GM12865 (cell line): ENCODE results near the gene CDC42EP5.
A peak's percentile ranks its signal among the peaks of the same experiment; 100 is the strongest.
"Not testable (repeated sequence)": the region's sequence is repeated elsewhere in the genome, so short reads cannot be mapped to it uniquely, and the experiment has no call there.

Experiments used
- DNase-seq: peaks from one replicate; pipeline ENCODE4 v3.0.0; 2010; ENCODE audit warnings: low read depth
- H3K4me3 ChIP-seq: 2 replicates; pipeline ENCODE4 v1.5.1; 2011; ENCODE audit warnings: mild to moderate bottlenecking, low read depth, low read length, control low read depth
- TF ChIP-seq, protein P1 (sequence below): IDR thresholded peaks from 2 replicates; pipeline ENCODE4 v1.5.1; 2011; ENCODE audit warnings: low read length, control low read depth, low read depth, inconsistent platforms; ENCODE audit not compliant: insufficient read depth; ENCODE audit errors: missing control alignments

The CDC42EP5 gene, protein sequence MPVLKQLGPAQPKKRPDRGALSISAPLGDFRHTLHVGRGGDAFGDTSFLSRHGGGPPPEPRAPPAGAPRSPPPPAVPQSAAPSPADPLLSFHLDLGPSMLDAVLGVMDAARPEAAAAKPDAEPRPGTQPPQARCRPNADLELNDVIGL

DNA sequence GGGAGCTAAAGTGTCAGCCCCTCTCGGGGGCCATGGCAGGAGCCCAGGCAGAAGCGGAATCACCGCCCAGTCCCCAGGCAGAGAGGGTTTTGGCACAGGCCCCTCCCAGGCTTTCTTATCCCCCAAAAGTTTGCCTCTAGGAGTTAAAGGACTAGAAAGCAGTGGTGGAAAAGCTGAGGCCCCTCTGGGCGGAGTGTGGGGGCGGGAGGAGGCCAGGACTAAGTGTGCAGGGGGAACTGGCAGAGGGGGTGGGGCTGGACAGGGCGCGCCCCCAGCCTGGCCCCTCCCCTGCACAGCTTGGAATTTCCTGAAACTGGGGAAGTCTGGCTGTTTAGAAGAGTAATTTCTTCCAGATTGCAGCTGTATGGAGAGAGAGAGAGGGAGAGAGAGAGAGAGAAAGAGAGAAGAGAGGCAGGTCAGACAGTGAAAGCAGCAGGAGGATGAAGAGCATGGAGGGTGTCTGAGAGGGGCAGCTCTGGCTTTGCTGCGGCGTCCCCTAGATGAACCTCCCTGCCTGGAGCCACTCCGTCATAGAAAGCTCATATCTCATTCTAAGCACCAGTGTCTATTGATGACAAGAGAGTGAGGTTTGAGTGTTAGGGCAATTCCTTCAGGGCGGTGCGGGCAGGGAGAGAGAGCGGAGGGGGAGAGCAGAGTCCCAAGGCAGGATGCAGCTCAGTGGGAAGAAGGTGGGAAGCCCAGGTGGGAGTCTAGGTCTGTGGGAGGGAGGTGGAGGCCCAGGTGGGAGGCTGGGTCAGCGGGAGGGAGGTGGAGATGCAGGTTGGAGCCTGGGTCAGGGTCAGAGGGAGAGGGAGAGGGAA, at the start of gene CDC42EP5:
TSS of gene CDC42EP5 (minus strand) at position 226 of the 821 bp plus-strand sequence. CDS start 7,749 bp downstream, outside the sequence.
- no peak within 1 kb of the TSS for H3K4me3 ChIP-seq
- no peak for DNase-seq
- TF ChIP-seq, protein P1, sequence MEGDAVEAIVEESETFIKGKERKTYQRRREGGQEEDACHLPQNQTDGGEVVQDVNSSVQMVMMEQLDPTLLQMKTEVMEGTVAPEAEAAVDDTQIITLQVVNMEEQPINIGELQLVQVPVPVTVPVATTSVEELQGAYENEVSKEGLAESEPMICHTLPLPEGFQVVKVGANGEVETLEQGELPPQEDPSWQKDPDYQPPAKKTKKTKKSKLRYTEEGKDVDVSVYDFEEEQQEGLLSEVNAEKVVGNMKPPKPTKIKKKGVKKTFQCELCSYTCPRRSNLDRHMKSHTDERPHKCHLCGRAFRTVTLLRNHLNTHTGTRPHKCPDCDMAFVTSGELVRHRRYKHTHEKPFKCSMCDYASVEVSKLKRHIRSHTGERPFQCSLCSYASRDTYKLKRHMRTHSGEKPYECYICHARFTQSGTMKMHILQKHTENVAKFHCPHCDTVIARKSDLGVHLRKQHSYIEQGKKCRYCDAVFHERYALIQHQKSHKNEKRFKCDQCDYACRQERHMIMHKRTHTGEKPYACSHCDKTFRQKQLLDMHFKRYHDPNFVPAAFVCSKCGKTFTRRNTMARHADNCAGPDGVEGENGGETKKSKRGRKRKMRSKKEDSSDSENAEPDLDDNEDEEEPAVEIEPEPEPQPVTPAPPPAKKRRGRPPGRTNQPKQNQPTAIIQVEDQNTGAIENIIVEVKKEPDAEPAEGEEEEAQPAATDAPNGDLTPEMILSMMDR: no peak

DNA sequence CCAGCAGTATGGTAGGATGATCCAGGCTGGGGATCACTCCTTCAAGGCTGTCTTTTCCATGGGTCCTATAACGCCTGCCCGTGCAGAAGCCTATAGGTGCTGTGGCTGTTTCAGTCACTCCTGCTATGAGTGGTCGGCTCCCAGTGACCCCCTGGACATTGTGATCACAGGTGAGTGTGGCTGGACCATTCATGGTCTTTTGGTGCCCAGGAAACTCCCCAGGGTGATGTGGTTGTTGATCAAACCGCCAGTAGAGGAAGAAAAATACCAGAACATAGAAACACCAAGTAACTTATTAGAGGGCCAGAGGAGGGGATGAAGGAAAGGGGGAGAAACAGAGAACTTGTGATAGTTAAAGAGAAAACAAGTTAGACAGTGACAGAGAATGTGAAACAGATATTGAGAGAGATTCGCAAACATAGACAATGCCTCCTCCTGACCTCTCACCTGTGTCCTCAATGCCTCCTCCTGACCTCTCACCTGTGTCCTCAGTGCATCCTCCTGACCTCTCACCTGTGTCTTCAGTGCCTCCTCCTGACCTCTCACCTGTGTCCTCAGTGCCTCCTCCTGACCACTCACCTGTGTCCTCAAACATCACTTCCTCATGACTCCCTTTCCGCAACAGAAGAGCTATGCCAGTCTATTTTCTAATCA, 48.9 kb upstream of the CDC42EP5 start:
- TF ChIP-seq, protein P1: no peak
- DNase-seq: peak; percentile 52
- peak overlapping the region; percentile 24 for H3K4me3 ChIP-seq

DNA sequence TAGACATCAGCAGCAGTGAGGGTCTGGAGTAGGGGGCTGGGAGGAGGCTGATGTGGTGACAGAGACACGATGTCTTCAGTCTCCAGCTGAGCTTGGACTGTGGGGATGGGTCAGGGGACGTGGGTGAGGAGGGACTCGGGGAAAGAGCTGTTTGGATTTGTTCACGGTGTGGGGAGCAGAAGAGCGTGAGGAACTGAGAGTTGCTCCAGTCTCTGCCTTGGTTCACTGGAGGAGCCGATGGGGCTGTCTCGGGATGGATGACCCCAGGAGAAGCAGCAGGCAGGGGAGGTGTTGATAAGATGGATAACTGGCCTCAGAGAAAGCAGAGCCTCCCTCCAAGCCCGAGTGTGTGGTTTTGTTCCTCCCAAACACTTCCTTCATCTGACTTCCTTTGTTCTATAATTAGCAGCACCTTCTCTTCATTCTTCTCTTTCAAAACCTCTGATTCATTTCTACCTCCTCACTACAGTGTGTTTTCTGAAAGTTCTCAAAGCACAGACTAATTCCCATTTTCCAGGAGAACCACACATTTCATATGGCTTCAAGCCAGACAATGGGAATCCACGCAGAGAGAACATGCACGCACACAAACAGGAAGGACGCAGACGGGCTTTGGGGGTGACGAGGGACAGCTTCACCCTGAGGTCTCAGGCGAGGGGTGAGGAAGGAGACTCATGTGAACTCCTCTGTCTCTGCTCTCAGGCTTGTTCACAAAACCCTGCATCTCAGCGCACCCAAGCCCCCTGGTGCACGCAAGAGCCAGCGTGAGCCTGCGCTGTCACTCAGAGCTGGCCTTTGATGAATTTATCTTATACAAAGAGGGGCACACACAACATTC, 48.1 kb upstream of the CDC42EP5 start:
- DNase-seq: peak; percentile 59
- TF ChIP-seq, protein P1: no peak
- H3K4me3 ChIP-seq: peak overlapping the region; percentile 24

DNA sequence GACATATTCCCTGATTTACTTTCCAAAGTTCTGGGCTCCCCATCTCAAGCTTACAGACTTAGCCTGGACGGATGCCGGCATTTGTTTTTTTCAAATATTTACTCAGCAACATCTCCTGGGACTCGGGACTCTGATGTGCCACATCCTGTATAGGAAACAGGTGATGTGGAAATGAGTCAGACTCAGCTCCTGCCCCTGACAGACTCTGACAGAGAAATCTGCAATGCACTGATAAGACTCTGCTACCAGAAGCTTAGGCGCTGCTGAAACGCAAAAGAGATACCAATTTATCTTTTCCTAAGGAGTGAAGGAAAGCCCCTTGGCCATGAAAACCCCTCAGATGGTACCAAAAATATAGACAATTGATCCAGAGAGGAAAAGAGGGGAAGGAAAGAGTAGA, 45.7 kb upstream of the CDC42EP5 start:
- DNase-seq: peak; percentile 90
- TF ChIP-seq, protein P1: no peak
- H3K4me3 ChIP-seq: no peak overlapping the region

DNA sequence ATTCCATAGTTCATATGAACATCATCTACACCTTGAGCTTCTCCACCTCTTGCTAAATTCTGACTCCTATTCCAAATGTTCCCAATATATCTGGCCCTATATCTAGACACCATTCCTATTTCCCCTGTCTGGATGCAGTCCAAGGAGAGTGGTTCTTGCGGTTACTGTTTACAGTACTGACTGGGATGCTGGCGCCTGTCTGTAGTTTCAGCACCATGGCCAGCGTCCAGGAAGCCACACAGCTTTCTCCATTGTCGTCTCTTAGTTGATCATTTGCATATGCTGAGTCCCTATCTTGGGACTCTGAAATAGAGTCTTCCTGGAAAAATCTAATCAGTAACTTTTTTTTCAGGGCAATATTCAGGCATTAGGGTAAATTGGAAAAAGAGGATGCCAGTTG, 44.4 kb upstream of the CDC42EP5 start:
- DNase-seq: peak; percentile 80
- H3K4me3 ChIP-seq: no peak overlapping the region
- TF ChIP-seq, protein P1: no peak

DNA sequence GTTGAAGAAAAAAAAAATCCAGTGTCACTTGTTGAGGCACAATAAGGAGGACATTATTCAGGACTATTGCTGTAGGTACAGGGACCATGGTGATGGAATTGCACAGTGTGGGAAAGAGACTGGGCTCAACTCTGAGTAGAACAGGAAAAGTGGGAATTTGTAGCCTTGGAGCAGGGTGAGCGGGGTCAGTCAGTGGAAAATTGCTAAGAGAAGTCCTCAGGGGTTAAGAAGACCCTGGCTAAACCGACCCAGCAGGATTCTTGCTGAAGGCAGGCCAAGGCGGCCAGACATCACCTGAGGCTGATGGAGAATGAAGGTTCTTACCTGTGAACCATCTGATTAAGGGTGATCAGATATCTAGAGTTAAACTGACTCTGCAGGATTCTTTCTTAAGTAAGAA, 42.1 kb upstream of the CDC42EP5 start:
- TF ChIP-seq, protein P1: no peak
- no peak overlapping the region for H3K4me3 ChIP-seq
- no peak for DNase-seq

DNA sequence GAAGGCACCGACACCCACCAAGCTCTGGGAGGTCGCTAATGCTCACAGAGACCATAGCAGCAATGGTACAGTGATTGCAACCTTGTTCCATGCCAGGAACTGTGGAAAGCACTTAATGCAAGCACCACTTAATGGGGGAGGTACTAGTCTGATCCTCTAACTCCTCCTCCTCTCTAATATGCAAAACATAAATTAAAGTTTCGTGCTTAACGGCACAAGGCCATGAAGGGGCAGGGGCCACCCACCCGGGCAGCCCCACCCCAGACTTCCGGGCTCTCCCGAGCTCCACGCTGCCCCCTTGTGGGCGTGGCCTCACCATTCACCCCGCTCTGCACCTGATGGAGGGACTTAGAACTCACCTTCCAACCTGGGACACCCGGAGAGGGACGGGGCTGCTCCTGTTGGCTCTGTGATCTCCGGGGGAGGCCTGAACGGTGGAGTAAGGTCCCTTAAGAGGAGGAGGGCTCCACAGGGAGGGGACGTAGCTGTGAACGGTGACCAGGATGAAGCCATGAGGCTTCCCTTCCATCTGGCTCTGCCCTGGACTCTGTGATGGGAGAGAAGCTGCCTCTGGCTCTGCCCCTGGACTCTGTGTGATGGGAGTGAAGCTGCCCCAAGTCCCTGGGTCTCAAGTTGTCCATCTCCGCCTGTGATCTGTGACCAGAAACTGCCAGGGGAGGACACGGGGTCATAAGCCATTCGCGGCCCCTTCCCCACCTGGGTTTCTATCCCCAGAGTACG, 36.3 kb upstream of the CDC42EP5 start:
- H3K4me3 ChIP-seq, DNase-seq: not testable (repeated sequence)

DNA sequence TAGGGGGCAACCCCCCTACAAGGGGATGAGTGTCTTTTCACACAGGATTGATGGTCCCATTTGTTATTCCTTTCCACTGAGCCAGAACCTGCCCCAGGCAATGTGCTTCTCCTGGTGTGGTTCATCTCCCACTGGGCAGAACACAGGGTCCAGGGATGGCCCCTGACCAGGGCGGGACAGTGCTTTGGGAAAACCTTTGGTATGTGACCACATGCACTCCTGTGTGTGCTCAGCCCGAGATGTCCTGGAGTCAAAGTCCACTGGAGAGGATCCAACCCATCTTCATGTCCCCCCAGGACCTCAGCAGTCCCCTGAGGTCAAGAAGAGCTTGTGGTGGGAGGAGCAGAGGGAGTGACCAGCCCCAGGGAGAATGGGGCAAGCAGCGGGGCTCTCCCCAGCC, 35.4 kb upstream of the CDC42EP5 start:
- H3K4me3 ChIP-seq, DNase-seq: not testable (repeated sequence)
